Neural cell (in vitro differentiated cells): ENCODE data around the gene EVA1A.

Experiments used
- EP300 ChIP-seq: fragments of 450-650 bp; conservative IDR thresholded peaks from 2 replicates; pipeline ENCODE4 v1.6.1; 2014; ENCODE audit warnings: antibody characterized with exemption, mild to moderate bottlenecking, moderate library complexity; ENCODE audit not compliant: poor library complexity, severe bottlenecking
- EZH2 ChIP-seq: fragments of 200-600, 300-800 bp; shearing (Covaris generic), sonication (generic); IDR thresholded peaks from 2 replicates; pipeline ENCODE4 v1.6.1; 2014; ENCODE audit warnings: antibody characterized with exemption, low read length, borderline replicate concordance, mild to moderate bottlenecking; ENCODE audit not compliant: insufficient read depth, poor library complexity, severe bottlenecking
- MXI1 ChIP-seq: fragments of 450-650 bp; conservative IDR thresholded peaks from 2 replicates; pipeline ENCODE4 v1.6.1; 2014; ENCODE audit warnings: antibody characterized with exemption, mild to moderate bottlenecking; ENCODE audit not compliant: poor library complexity, severe bottlenecking
- POLR2AphosphoS5 ChIP-seq: IDR thresholded peaks from 2 replicates; pipeline ENCODE4 v1.6.1; 2012
- RAD21 ChIP-seq: fragments of 450-650 bp; conservative IDR thresholded peaks from 2 replicates; pipeline ENCODE4 v1.6.1; 2014; ENCODE audit warnings: antibody characterized with exemption, mild to moderate bottlenecking, moderate library complexity
- SMC3 ChIP-seq: fragments of 450-650 bp; conservative IDR thresholded peaks from 2 replicates; pipeline ENCODE4 v1.6.1; 2014; ENCODE audit warnings: antibody characterized with exemption, mild to moderate bottlenecking, moderate library complexity; ENCODE audit not compliant: poor library complexity
- TAF1 ChIP-seq: IDR thresholded peaks from 2 replicates; pipeline ENCODE4 v1.6.1; 2012; ENCODE audit warnings: low read depth
- TF ChIP-seq, protein P1 (sequence below): fragments of 450-650 bp; IDR thresholded peaks from 2 replicates; pipeline ENCODE4 v1.5.1; 2014; ENCODE audit warnings: antibody characterized with exemption, mild to moderate bottlenecking, moderate library complexity; ENCODE audit not compliant: poor library complexity, severe bottlenecking
- TF ChIP-seq, protein P2 (sequence below): IDR thresholded peaks from 2 replicates; pipeline ENCODE4 v1.6.1; 2012; ENCODE audit warnings: borderline replicate concordance

DNA sequence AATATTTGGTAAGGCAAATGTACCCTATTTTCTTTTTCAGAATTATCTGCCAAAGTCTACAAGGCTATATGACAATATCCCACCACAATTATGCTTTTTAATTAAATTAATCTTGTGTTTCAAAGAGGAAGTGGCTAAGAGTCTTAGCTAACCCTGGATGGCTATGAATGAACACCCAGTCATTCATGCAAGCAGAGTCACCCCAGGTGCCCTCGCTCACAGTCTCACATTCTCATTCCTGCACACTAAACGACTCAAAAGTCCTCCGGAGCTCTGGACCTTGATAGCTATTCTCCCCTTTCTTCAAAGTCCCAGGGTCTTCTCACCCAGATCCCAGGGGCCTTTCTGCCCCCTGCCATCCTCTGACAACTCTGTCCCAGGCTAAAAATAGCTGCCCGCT lies 43.7 kb upstream of the EVA1A start:
- TF ChIP-seq, protein P1, sequence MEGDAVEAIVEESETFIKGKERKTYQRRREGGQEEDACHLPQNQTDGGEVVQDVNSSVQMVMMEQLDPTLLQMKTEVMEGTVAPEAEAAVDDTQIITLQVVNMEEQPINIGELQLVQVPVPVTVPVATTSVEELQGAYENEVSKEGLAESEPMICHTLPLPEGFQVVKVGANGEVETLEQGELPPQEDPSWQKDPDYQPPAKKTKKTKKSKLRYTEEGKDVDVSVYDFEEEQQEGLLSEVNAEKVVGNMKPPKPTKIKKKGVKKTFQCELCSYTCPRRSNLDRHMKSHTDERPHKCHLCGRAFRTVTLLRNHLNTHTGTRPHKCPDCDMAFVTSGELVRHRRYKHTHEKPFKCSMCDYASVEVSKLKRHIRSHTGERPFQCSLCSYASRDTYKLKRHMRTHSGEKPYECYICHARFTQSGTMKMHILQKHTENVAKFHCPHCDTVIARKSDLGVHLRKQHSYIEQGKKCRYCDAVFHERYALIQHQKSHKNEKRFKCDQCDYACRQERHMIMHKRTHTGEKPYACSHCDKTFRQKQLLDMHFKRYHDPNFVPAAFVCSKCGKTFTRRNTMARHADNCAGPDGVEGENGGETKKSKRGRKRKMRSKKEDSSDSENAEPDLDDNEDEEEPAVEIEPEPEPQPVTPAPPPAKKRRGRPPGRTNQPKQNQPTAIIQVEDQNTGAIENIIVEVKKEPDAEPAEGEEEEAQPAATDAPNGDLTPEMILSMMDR, result no peak
- TF ChIP-seq, protein P2, sequence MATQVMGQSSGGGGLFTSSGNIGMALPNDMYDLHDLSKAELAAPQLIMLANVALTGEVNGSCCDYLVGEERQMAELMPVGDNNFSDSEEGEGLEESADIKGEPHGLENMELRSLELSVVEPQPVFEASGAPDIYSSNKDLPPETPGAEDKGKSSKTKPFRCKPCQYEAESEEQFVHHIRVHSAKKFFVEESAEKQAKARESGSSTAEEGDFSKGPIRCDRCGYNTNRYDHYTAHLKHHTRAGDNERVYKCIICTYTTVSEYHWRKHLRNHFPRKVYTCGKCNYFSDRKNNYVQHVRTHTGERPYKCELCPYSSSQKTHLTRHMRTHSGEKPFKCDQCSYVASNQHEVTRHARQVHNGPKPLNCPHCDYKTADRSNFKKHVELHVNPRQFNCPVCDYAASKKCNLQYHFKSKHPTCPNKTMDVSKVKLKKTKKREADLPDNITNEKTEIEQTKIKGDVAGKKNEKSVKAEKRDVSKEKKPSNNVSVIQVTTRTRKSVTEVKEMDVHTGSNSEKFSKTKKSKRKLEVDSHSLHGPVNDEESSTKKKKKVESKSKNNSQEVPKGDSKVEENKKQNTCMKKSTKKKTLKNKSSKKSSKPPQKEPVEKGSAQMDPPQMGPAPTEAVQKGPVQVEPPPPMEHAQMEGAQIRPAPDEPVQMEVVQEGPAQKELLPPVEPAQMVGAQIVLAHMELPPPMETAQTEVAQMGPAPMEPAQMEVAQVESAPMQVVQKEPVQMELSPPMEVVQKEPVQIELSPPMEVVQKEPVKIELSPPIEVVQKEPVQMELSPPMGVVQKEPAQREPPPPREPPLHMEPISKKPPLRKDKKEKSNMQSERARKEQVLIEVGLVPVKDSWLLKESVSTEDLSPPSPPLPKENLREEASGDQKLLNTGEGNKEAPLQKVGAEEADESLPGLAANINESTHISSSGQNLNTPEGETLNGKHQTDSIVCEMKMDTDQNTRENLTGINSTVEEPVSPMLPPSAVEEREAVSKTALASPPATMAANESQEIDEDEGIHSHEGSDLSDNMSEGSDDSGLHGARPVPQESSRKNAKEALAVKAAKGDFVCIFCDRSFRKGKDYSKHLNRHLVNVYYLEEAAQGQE, result no peak
- TF ChIP-seq POLR2AphosphoS5 (no peak), EP300 (no peak), MXI1 (no peak), TAF1 (no peak), RAD21 (no peak), EZH2 (no peak), SMC3 (no peak)
